GM10847 (cell line): Measurements from ENCODE around the gene MZB1.

ENCODE experiments used
- POLR2A ChIP-seq: IDR thresholded peaks from 2 replicates; pipeline ENCODE4 v1.6.1; 2011; ENCODE audit not compliant: insufficient read length; ENCODE audit errors: extremely low read depth

MZB1 gene

DNA sequence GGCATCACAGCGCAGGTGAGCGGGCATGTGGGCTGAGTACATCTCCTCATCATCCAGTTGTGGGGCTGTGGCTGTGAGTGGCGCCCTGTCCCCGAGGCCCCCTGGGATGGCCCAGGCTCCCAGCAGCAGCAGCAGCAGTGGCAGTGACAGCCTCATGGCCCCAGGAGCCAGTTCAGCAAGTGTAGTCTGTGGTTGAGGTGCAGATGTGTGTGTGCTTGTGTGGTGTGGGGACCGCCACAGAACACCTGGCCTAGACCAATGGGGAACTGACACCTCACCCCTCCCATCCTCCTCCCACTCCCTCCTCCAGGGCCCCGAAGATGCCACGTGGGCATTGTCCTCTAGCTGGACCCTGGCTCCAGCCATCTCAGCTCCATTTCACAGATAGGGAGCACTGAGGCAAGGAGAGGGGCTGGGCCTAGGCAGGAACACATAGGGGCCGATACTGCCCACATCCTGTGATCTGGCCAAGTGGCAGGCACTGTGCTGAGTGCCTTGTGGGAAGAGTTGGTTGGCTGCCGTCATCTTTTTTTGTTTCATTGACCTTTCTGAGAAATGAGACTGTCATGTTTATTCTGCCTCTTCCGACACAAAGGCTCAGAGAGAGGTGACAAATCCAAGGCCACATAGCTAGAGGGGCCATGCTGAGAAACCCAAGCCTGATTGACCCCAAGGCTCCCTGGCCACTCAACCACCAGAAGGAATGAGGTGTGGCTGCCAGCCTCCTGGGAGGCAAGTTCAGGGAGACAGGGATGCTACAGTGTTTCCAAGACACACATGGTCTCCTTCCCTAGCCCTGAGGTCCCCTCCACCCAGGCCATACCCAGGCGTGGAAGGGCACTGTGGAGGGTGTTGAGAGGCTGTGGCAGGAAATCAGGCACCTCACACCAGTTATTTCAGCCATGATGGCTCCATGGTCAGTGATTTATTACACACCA, at the start of gene MZB1:
Gene MZB1 (minus strand): TSS at position 213 of the 938 bp plus-strand sequence. CDS start 57 bp downstream, at position 156.
- peak; percentile 93 for TF ChIP-seq POLR2A

- no peak for TF ChIP-seq POLR2A
Observed at GRCh38 chr5:139439013-139439903, 49.5 kb upstream of the MZB1 start, which contains the start of gene DNAJC18. Gene DNAJC18 (minus strand): TSS chr5:139439525. CDS start chr5:139439445, 80 bp downstream.

DNA sequence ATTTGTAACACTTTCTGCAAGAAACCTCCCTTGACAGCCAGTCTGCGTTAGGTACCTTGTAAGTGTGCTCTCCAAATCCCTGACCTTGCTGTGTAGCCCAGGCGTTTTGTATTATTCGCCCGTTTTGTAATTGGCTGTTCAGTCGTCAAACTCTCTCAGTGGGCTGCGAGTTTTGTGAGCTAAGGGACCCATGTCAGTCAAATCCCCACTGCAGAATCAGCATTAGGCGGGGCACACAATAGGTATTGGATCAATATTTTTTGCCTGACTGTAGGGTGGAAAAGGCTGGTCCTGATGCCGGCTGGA, 48.9 kb upstream of the MZB1 start:
- TF ChIP-seq POLR2A: no peak

DNA sequence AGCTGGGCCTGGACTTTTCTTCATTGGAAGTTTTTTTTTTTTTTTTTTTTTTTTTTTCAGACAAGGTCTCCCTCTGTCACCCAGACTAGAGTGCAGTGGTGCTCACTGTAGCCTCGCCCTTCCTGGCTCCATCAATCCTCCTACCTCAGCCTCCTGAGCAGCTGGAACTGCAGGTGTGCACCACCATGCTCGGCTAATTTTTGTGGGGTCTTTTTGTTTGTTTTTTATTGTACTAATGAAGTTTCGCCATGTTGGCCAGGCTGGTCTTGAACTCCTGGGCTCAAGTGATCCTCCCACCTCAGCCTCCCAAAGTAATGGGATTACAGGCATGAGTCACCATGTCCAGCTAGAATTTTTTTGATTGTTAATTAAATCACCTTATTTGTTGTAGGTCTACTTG, 46.0 kb upstream of the MZB1 start:
- no peak for TF ChIP-seq POLR2A

GRCh38 chr5:139431706-139432105, 42.0 kb upstream of the MZB1 start:
- no peak for TF ChIP-seq POLR2A

DNA sequence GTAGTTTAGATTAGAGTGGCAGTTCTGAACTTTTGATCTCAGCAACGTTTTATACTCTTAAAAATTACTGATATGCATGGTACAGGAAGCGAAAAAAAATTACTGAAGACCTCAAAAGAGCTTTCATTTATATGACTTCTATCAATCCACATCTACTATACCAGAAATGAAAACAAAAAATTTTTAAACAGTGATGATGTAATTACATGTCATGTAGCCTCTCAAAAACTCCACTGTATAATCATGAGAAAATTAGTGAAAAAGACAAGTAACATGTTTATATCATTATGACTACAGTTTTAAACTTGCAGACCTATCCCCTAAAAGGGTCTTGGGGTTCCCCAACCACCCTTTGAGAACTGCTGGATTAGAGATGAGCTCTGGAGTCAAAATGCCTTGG, 40.3 kb upstream of the MZB1 start:
- no peak for TF ChIP-seq POLR2A

- no peak for TF ChIP-seq POLR2A
Observed at GRCh38 chr5:139426203-139426885, 36.6 kb upstream of the MZB1 start.

DNA sequence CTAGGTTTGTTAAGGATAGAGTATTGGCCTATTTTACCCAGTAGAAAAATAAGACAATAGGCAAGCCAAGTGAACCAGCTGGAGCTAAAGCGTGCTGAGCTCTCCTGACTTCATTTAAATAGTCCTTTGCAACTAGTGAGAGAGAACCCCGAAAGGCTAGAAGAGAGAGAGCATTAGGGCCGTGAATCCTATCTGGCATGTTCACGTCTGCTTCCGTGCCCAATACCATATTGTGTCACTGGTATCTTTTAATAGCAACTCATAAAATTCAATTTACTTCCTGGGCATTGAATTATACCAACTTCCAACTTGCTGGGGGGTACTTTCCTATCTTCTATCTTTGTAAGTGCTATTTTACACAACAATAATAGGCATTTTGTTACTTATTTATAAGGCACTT, 35.8 kb upstream of the MZB1 start:
- TF ChIP-seq POLR2A: no peak

GRCh38 chr5:139422307-139422893, 32.7 kb upstream of the MZB1 start:
- TF ChIP-seq POLR2A: no peak

- TF ChIP-seq POLR2A: no peak
Observed at GRCh38 chr5:139419226-139420192, 29.8 kb upstream of the MZB1 start.

DNA sequence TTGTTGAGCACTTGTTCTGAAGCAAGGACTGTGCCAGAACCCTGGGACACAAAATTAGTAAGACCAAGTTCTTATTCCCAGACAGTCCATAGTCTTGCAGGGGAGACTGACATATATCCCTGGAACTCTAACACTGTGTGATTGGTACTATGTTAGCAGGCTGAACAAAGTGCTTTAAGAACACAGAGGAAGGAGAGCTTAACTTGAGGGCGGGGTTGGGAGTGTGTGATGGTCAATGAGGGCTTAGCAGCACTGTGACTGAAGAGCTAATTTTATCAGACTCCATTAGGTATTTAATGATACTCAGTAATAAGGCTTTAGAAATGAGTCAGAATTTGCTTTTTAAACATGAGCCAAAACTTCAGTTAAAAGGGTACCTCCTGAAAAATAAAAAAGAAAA, 29.1 kb upstream of the MZB1 start:
- TF ChIP-seq POLR2A: no peak

DNA sequence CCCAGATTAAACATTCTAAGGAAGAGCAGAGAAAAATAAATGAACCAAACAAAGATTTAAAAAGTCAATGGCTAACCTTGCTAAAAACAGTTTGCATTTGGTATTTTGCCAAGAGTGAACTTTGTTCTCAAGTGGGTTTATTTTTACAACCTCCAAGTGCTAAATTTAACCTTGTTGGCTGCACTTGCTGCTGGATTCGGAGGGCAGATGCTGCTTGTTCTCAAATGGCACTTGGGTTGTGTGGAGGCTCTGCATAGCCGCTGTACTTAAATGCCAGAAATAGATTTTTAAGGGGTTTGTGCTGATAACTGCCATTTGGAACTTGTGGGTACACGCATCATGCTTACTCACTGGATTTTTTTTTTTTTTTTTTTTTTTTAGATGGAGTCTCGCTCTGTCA, 27.5 kb upstream of the MZB1 start:
- TF ChIP-seq POLR2A: no peak

- no peak for TF ChIP-seq POLR2A
Observed at GRCh38 chr5:139416651-139417050, 26.9 kb upstream of the MZB1 start.

- no peak for TF ChIP-seq POLR2A
Observed at GRCh38 chr5:139415869-139416268, 26.2 kb upstream of the MZB1 start.
